GM12878 (cell line): ENCODE results near the gene CSMD2.

Experiments
- ATF3 ChIP-seq: IDR thresholded peaks from 2 replicates; pipeline ENCODE4 v1.6.1; 2011; ENCODE audit warnings: low read depth, mild to moderate bottlenecking, low read length, moderate library complexity, borderline replicate concordance; ENCODE audit errors: extremely low read depth
- CTCF ChIP-seq, 3 experiments: IDR thresholded peaks in 2 of 3; conservative IDR thresholded peaks in 1 of 3; 2 replicates each; pipeline ENCODE4 v1.5.1; 2011; ENCODE audit warnings: low read depth in 3 of 3, low read length in 3 of 3, mild to moderate bottlenecking in 3 of 3, control low read depth in 2 of 3, moderate library complexity in 2 of 3, inconsistent platforms in 1 of 3, mixed read lengths in 1 of 3; ENCODE audit not compliant: control insufficient read depth in 2 of 3, insufficient read depth in 1 of 3; ENCODE audit errors: extremely low read depth in 1 of 3
- ETV6 ChIP-seq, 2 experiments: fragments of 450-650 bp in 1 of 2; IDR thresholded peaks in 1 of 2; conservative IDR thresholded peaks in 1 of 2; 2 replicates each; pipeline ENCODE4 v1.6.1; 2014; ENCODE audit warnings: antibody characterized with exemption in 1 of 2, borderline replicate concordance in 1 of 2, low read depth in 1 of 2, mild to moderate bottlenecking in 1 of 2, moderate library complexity in 1 of 2
- JUND ChIP-seq: IDR thresholded peaks from 2 replicates; pipeline ENCODE4 v1.6.1; 2012; ENCODE audit warnings: low read depth, mild to moderate bottlenecking, low read length, improper control_type of control experiment, moderate library complexity
- TCF3 ChIP-seq: IDR thresholded peaks from 2 replicates; pipeline ENCODE4 v1.6.1; 2012; ENCODE audit warnings: low read depth, mild to moderate bottlenecking, low read length, borderline replicate concordance; ENCODE audit not compliant: insufficient read depth

GRCh38 chr1:34009340-34009985 is 155.6 kb downstream of the CSMD2 start:
- TF ChIP-seq ATF3 (no peak), ETV6 (conservative IDR thresholded peaks at IDR 0.05 in 1 of 2, IDR thresholded peaks at IDR 0.05 in 1 of 2; ENCODE audit: borderline replicate concordance in 1 of 2, low read depth in 1 of 2) (no peak), TCF3 (no peak), CTCF (IDR thresholded peaks at IDR 0.05 in 2 of 3, conservative IDR thresholded peaks at IDR 0.05 in 1 of 3; ENCODE audit: control insufficient read depth in 2 of 3, extremely low read depth in 1 of 3, insufficient read depth in 1 of 3, low read depth in 3 of 3, low read length in 3 of 3) (no peak), JUND (no peak)
